ENCODE measurements around the gene CUBN.
A peak's percentile ranks its signal among the peaks of the same experiment; 100 is the strongest.

GRCh38 chr10:16964576-16965343 lies 164.9 kb downstream of the CUBN start:
- TF ChIP-seq CTCF (IDR thresholded peaks at IDR 0.05) (no peak), POLR2A (IDR thresholded peaks at IDR 0.05) (no peak), EP300 (IDR thresholded peaks at IDR 0.05) (peak in 1 of 2 donors; percentile 22)

Data from tibial nerve (tissue), 4 donors.